Measurements from ENCODE around the gene PLEKHM1.

GRCh38 chr17:45423975-45424335 is 66.6 kb downstream of the PLEKHM1 start:
- TF ChIP-seq EP300 (IDR thresholded peaks at IDR 0.05; ENCODE audit: low read depth): no peak
- TF ChIP-seq CTCF (IDR thresholded peaks at IDR 0.05): no peak
